Esophagus muscularis mucosa (tissue), 4 donors: ENCODE results near the gene MACROD2.

Experiments
- EP300 ChIP-seq: sonication (generic); formaldehyde crosslinking; IDR thresholded peaks from one replicate; pipeline ENCODE4 v1.6.1; 2017; ENCODE audit warnings: antibody characterized with exemption
- POLR2A ChIP-seq: fragments of 450-650 bp; IDR thresholded peaks from one replicate; pipeline ENCODE4 v1.6.1; 2017; ENCODE audit warnings: antibody characterized with exemption, moderate library complexity, mild to moderate bottlenecking, low read depth
- POLR2AphosphoS5 ChIP-seq, 2 donors: sonication (generic); formaldehyde crosslinking; IDR thresholded peaks; one replicate each; pipeline ENCODE4 v1.6.1; 2017; ENCODE audit warnings: antibody characterized with exemption in 2 of 2
- TF ChIP-seq, protein P1 (sequence below), 3 experiments: fragments of 200-600 bp in 2 of 3; fragments of 450-650 bp in 1 of 3; sonication (generic) in 2 of 3; IDR thresholded peaks; one replicate each; pipeline ENCODE4 v1.5.1; 2017 to 2019; ENCODE audit warnings: antibody characterized with exemption in 3 of 3, mild to moderate bottlenecking in 2 of 3, moderate library complexity in 1 of 3

DNA sequence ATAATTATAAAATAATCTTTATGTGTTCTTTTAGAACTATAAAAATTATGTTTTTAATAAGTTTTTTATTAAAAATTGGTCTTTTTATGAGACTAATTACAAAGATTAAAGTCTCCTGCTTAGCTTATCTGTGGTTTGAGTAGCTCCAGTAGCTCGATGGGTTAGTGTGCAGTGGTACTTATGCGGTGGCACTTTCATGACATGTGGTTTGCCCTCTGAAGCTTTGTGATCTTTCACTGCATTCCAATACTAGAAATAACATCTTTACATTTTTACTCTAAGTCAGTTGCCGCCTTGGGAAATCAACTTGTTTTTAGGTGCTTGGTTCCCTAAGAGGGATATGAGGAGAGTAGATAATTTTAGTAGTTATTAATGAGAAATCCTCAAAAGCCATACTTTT is 1041.6 kb downstream of the MACROD2 start:
- no peak for TF ChIP-seq POLR2AphosphoS5 (IDR thresholded peaks at IDR 0.05)
- TF ChIP-seq POLR2A: no peak
- TF ChIP-seq, protein P1, sequence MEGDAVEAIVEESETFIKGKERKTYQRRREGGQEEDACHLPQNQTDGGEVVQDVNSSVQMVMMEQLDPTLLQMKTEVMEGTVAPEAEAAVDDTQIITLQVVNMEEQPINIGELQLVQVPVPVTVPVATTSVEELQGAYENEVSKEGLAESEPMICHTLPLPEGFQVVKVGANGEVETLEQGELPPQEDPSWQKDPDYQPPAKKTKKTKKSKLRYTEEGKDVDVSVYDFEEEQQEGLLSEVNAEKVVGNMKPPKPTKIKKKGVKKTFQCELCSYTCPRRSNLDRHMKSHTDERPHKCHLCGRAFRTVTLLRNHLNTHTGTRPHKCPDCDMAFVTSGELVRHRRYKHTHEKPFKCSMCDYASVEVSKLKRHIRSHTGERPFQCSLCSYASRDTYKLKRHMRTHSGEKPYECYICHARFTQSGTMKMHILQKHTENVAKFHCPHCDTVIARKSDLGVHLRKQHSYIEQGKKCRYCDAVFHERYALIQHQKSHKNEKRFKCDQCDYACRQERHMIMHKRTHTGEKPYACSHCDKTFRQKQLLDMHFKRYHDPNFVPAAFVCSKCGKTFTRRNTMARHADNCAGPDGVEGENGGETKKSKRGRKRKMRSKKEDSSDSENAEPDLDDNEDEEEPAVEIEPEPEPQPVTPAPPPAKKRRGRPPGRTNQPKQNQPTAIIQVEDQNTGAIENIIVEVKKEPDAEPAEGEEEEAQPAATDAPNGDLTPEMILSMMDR (IDR thresholded peaks at IDR 0.05): no peak
- no peak for TF ChIP-seq EP300
